ENCODE results near the gene MAP3K13.

Gene MAP3K13

DNA sequence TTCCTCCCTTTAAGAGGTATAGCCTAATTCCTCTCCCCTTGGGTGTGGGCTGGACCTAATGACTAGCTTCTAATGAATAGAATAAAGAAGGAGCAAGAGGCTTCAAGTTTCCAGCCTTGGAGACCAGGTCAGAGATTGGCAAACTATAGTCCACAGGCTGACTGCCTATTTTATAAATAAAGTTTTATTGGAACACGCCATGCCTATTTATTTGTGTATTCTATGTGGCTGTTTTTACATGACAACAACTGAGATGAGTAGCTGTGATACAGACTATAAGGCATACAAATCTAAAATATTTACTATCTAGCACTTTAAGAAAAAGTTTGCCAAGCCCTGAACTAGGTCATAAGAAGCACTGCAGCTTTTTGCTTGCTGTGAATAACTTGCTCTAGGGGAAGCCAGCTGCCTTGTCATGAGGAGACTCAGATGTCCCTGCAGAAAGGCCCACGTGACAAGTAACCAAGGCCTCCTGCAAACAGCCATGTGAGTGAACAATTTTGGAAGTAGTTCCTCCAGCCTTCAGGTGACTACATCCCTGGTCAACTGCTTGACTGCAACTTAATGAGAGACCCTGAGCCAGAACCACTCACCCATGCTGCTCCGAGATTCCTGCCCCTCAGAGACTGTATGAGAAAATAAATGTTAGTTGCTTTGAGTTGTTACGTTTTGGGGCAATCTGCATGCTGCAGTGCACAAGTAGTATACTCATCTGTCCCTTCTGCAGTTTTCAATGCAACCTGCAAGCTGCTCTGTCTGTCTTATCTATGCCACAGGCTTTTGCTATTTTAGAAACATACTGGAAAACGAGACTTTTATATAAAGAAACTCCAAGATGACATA, 21.1 kb upstream of the MAP3K13 start:
- TF ChIP-seq, protein P1, sequence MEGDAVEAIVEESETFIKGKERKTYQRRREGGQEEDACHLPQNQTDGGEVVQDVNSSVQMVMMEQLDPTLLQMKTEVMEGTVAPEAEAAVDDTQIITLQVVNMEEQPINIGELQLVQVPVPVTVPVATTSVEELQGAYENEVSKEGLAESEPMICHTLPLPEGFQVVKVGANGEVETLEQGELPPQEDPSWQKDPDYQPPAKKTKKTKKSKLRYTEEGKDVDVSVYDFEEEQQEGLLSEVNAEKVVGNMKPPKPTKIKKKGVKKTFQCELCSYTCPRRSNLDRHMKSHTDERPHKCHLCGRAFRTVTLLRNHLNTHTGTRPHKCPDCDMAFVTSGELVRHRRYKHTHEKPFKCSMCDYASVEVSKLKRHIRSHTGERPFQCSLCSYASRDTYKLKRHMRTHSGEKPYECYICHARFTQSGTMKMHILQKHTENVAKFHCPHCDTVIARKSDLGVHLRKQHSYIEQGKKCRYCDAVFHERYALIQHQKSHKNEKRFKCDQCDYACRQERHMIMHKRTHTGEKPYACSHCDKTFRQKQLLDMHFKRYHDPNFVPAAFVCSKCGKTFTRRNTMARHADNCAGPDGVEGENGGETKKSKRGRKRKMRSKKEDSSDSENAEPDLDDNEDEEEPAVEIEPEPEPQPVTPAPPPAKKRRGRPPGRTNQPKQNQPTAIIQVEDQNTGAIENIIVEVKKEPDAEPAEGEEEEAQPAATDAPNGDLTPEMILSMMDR (IDR thresholded peaks at IDR 0.05; ENCODE audit: low read depth, low read length, missing control alignments) = no peak
- DNase-seq (ENCODE audit: low read depth) = no peak
- H3K4me3 ChIP-seq (ENCODE audit: low read depth, low read length) = no peak overlapping the region

DNA sequence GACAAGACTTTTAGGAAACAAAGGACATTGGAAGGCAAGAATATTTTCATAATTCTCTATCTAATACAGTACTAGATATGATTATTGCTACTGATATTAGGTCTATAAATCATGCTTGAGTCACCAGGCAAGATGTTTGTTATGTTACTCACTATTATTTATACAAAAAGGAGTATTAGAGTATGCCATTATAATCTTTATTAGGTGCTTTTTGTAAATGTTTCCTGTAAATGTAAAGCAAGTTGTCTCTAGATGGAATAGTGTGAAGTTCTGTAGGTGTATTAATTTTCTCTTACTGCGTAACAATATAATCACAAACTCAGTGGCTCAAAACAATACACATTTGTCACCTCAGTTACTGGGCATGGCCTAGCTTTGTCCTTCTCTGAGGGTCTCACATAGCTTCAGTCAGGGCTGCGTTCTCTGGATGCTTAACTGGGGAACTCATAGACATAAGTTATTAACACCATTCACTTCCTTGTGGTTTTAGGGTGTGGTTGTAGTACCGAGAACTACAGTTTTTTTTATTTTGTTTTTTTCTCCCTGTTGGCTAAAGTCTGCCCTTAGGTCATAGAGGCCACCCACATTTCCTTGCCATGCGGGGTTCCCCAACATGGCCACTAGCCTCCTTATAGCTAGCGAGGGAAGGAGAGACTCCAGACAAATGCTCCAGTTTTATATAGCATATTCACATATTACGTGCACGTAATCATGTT, 20.3 kb upstream of the MAP3K13 start:
- TF ChIP-seq, protein P1 (IDR thresholded peaks at IDR 0.05; ENCODE audit: low read depth, low read length, missing control alignments) = no peak
- H3K4me3 ChIP-seq (ENCODE audit: low read depth, low read length) = no peak overlapping the region
- no peak for DNase-seq (ENCODE audit: low read depth)

DNA sequence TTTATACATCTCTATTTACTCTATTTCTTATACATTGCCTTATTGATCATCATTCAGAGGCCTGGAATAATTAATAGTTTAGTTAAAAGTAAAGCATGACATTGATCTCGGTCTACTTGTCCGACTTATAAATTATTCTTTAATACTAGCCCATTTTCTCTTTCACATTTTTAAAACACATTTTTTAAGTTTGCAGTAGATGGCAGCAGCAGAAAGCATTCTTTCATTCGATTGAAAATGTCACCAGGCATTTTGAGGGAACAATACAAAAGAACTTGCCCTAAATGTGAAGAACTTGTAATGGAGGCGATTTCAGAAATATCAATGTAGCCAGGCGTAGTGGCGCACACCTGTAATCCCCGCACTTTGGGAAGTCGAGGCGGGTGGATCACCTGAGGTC, 15.5 kb upstream of the MAP3K13 start:
- DNase-seq (ENCODE audit: low read depth) = no peak
- H3K4me3 ChIP-seq (ENCODE audit: low read depth, low read length) = no peak overlapping the region
- TF ChIP-seq, protein P1 (IDR thresholded peaks at IDR 0.05; ENCODE audit: low read depth, low read length, missing control alignments) = no peak

DNA sequence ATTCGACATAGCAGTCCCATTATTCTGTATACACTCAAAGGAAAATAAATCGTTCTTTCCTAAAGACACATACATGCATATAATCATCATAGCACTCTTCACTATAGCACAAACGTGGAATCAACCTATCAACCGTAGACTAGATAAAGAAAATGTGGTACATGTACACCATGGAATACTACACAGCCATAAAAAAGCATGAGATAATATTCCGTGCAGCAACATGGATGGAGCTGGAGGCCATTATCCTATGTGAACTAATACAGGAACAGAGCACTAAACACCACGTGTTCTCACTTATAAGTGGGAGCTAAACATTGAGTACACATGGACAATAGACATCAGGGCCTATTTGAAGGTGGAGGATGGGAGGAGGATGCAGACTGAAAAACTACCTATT, 12.1 kb upstream of the MAP3K13 start:
- TF ChIP-seq, protein P1 (IDR thresholded peaks at IDR 0.05; ENCODE audit: low read depth, low read length, missing control alignments) = no peak
- no peak overlapping the region for H3K4me3 ChIP-seq (ENCODE audit: low read depth, low read length)
- DNase-seq (ENCODE audit: low read depth) = no peak

DNA sequence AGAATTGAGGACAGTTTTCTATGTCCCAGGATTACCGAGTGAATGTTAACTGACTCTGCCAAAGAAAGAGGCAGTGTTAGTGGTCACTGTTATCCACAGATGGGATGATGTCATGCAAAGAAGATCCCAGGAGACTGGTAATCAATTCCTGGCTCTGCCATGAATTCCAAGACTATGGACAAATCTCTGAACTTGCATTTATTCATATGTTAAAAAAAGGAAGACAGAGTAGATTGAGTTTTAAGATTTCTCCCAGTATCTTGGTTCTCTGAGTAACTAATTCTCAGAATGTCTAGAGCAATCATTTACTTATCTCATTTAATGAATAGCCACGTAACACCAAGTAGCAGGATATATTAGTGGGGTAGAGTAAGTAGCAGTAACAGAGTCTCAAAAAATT, 11.5 kb upstream of the MAP3K13 start:
- TF ChIP-seq, protein P1 (IDR thresholded peaks at IDR 0.05; ENCODE audit: low read depth, low read length, missing control alignments) = no peak
- DNase-seq (ENCODE audit: low read depth) = no peak
- H3K4me3 ChIP-seq (ENCODE audit: low read depth, low read length) = no peak overlapping the region

DNA sequence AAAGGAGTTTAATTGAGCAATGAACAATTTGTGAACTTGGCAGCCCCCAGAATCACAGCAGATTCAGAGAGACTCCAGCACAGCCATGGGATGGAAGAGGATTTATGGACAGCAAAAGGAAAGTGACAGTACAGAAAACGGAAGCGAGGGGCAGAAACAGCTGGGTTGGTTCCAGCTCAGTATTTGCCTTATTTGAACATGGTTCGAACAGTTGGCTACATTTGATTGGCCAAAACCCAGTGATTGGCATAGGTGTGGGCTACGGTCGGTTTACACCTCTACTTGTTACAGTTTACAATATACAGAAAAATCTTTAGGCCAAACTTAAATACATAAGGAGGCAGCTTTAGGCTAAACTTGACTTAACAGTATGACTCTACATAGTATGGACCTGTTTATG, 9.7 kb upstream of the MAP3K13 start:
- DNase-seq (ENCODE audit: low read depth) = no peak
- H3K4me3 ChIP-seq (ENCODE audit: low read depth, low read length) = no peak overlapping the region
- TF ChIP-seq, protein P1 (IDR thresholded peaks at IDR 0.05; ENCODE audit: low read depth, low read length, missing control alignments) = no peak

Data from GM12864 (cell line).